Tibial nerve (tissue), 4 donors: ENCODE results near the gene TIPIN. TPM values are rescaled to one million over a fixed set of nuclear protein-coding genes. Genes with fewer than 3 reads are reported as not detected.

ENCODE experiments used
- DNase-seq, 2 donors: peaks; one replicate each; pipeline ENCODE4 v3.0.0-alpha.2; 2019; ENCODE audit warnings: low spot score in 2 of 2
- H3K27ac ChIP-seq, 4 donors: fragments of 200-600 bp; sonication (generic) in 3 of 4; one replicate each; pipeline ENCODE4 v1.5.1; 2017 to 2019; ENCODE audit warnings: mild to moderate bottlenecking in 1 of 4
- H3K27me3 ChIP-seq, 2 donors: fragments of 200-600 bp; sonication (generic) in 1 of 2; one replicate each; pipeline versions ENCODE4 v1.5.1 to v1.6.0; 2017 to 2019
- H3K36me3 ChIP-seq, 3 donors: fragments of 200-600 bp; sonication (generic); one replicate each; pipeline ENCODE4 v1.5.1; 2018 to 2019
- H3K4me1 ChIP-seq, 4 donors: fragments of 200-600 bp; sonication (generic) in 3 of 4; one replicate each; pipeline ENCODE4 v1.5.1; 2017 to 2019
- H3K4me3 ChIP-seq, 4 donors: fragments of 200-600 bp; sonication (generic) in 3 of 4; one replicate each; pipeline ENCODE4 v1.5.1; 2017 to 2019; ENCODE audit warnings: mild to moderate bottlenecking in 1 of 4, moderate library complexity in 1 of 4
- H3K9me3 ChIP-seq, 4 donors: fragments of 200-600 bp; sonication (generic) in 3 of 4; one replicate each; pipeline ENCODE4 v1.5.1; 2017 to 2019
- EP300 ChIP-seq, 2 donors: sonication (generic); formaldehyde crosslinking; IDR thresholded peaks; one replicate each; pipeline ENCODE4 v1.6.1; 2017; ENCODE audit warnings: antibody characterized with exemption in 2 of 2, mild to moderate bottlenecking in 1 of 2
- POLR2A ChIP-seq, 2 donors: fragments of 450-650 bp; IDR thresholded peaks; one replicate each; pipeline ENCODE4 v1.6.1; 2017; ENCODE audit warnings: antibody characterized with exemption in 2 of 2, mild to moderate bottlenecking in 2 of 2, moderate library complexity in 2 of 2
- WGBS, 2 donors: methylation state at CpG; one replicate each; pipeline ENCODE4 v1.1.5; 2018; 5-methylcytosine and 5-hydroxymethylcytosine counted together
- total RNA-seq, 4 donors: library from RNA; depleted of rRNA; stranded (reverse); fragments of >200 nt; gene quantifications; one replicate each; pipeline ENCODE4 v1.1.0, GENCODE V29; 2016
- TF ChIP-seq, protein P1 (sequence below), 5 experiments: fragments of 200-600 bp in 3 of 5; fragments of 450-650 bp in 2 of 5; sonication (generic) in 3 of 5; IDR thresholded peaks; one replicate each; pipeline ENCODE4 v1.5.1; 2016 to 2019; ENCODE audit warnings: antibody characterized with exemption in 5 of 5, mild to moderate bottlenecking in 3 of 5, moderate library complexity in 2 of 5

Gene TIPIN
- total RNA-seq, 4 donors from 2014 or later, result 5.4 to 17.5 (median 6.4) TPM

DNA sequence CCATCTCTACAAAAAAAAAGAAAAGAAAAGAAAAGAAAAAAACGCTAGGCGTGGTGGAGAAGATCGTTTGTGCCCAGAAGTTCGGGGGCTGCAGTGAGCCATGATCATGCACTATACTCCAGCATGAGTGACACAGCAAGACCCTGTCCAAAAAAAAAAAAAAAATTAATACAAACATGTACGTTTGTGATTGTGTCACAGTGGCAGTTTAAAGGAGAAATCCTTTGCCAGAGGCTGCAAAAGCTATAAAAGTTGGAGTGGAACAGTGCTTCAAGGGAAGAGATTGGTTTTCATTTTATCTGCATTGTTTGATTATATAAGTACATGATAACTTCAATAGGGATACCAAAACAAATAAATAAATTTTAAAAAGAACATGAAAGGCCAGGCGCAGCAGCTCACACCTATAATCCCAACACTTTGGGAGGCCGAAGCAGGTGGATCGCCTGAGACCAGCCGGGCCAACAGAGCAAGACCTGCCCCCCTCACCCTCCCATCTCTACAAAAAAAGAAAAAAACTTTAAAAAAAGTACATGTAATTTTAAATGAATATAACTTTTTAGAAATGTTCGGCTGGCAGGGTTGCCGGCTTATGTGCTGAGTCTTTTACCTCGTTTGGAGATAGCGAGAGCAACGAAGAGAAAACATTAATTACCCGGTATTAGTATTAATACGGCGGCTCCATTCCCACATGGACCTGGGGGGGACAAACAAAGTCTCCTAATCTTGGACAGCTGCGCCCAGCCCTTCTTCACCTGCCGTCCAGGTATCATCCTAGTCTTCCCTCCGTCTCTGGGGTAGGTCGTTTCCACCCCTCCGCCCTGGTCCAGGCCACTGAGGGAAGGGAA lies 63.7 kb downstream of the TIPIN start:
- Histone ChIP-seq H3K9me3 (no peaks in the 10 kb centered on the region), H3K4me3 (peak overlapping the region; percentile 65 to 80 (median 72)), H3K27ac (peak overlapping the region; percentile 66 to 93 (median 88)), H3K27me3 (no peaks in the 10 kb centered on the region), H3K4me1 (peaks cover 0 to 58% (median 17%) of the 10 kb centered on the region in 4 donors), H3K36me3 (no peaks in the 10 kb centered on the region)
- DNase-seq, result peak in 1 of 2 donors; percentile 7
- TF ChIP-seq EP300 (IDR thresholded peaks at IDR 0.05), result no peak
- TF ChIP-seq, protein P1, sequence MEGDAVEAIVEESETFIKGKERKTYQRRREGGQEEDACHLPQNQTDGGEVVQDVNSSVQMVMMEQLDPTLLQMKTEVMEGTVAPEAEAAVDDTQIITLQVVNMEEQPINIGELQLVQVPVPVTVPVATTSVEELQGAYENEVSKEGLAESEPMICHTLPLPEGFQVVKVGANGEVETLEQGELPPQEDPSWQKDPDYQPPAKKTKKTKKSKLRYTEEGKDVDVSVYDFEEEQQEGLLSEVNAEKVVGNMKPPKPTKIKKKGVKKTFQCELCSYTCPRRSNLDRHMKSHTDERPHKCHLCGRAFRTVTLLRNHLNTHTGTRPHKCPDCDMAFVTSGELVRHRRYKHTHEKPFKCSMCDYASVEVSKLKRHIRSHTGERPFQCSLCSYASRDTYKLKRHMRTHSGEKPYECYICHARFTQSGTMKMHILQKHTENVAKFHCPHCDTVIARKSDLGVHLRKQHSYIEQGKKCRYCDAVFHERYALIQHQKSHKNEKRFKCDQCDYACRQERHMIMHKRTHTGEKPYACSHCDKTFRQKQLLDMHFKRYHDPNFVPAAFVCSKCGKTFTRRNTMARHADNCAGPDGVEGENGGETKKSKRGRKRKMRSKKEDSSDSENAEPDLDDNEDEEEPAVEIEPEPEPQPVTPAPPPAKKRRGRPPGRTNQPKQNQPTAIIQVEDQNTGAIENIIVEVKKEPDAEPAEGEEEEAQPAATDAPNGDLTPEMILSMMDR (IDR thresholded peaks at IDR 0.05), result no peak
- TF ChIP-seq POLR2A (IDR thresholded peaks at IDR 0.05), result no peak
- 14 to 19% methylated on average over 22 of the region's 22 CpGs for WGBS, 2 donors

DNA sequence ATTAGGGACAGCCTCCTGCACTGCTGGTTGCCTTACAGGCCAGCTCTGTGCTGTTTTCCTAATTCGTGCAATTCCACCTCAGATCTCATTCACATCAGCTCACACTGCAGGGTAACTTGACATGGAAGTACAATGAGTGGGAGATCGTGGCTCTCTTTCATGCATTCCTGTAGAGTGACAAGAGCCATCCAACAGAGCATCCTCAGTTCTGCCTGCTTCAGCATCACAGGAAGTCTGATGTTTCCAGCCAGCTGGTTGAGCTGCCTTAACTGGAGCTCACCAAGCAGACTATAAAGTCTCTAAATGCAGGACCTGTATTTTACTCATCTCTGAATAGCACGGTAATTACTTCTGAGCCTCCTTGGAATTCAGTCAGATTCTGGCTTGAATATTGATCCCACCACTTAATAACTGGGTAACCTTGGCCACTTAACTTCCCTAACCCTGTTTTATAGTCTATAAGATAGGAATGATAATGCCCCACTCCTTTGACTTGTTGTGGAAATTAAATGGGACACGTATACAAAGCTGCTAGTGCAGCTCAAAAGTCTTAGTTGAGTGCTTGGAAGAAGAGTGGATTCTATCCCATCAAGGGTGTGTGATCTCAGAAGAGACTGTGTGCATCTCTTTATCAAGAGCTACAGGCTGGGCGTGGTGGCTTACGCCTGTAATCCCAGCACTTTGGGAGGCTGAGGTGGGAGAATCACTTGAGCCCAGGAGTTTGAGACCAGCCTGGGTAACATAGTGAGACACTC lies 64.5 kb downstream of the TIPIN start:
- no peaks in the 10 kb centered on the region for H3K9me3 ChIP-seq
- 71 to 76% methylated on average over 6 of the region's 6 CpGs for WGBS, 2 donors
- no peaks in the 10 kb centered on the region for H3K27me3 ChIP-seq
- TF ChIP-seq EP300 (IDR thresholded peaks at IDR 0.05), result no peak
- TF ChIP-seq, protein P1 (IDR thresholded peaks at IDR 0.05), result no peak
- no peak for DNase-seq
- H3K4me1 ChIP-seq, result peaks cover 0 to 60% (median 17%) of the 10 kb centered on the region in 4 donors
- no peaks in the 10 kb centered on the region for H3K36me3 ChIP-seq
- peak overlapping the region in 2 of 4 donors; percentile 65 to 69 for H3K4me3 ChIP-seq
- peak overlapping the region in 2 of 4 donors; percentile 90 to 93 for H3K27ac ChIP-seq

DNA sequence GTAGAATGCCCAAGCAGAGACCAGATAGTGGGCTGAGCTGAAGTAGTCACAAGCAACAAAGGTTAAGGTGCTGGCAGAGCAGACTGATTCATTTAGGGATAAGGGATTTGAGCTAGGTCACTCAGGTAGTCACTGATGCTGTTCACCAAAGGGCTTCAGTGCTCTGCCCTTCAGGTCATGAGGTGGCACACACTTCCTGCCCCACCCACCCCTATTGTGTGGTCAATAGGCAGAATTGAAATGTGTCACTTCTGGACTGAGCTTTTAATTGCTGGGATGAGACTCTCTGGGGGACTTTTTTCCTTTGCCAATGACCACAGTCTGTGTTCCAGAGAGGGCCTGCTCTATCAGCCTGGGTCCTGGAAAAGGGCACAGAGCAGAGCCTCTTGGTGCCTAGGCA lies 66.0 kb downstream of the TIPIN start:
- H3K9me3 ChIP-seq, result no peaks in the 10 kb centered on the region
- no peak for TF ChIP-seq EP300 (IDR thresholded peaks at IDR 0.05)
- TF ChIP-seq POLR2A (IDR thresholded peaks at IDR 0.05), result no peak
- H3K4me1 ChIP-seq, result peaks cover 0 to 45% (median 17%) of the 10 kb centered on the region in 4 donors
- H3K27me3 ChIP-seq, result no peaks in the 10 kb centered on the region
- H3K4me3 ChIP-seq, result no peak overlapping the region
- H3K27ac ChIP-seq, result no peak overlapping the region
- H3K36me3 ChIP-seq, result no peaks in the 10 kb centered on the region
- no peak for DNase-seq

DNA sequence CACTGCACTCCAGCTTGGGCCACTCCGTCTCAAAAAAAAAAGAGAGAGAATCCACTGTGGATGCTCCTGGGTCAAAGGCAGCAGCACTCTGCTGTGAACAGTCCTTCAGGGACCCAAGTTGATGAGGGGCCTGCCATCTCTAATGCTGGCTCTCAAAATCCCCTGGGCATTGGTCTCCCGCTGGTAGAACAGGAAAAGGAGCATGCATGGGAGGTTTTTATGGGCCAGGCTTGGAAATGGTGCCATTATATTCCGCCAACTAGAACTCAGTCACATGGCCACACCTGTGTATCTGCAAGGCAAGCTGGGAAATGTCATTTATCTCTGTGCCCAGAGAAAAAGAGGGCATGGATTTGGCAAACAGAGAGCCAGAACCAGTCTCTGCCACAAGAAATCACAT lies 66.5 kb downstream of the TIPIN start:
- Histone ChIP-seq H3K27me3 (no peaks in the 10 kb centered on the region), H3K4me3 (no peak overlapping the region), H3K4me1 (peaks cover 0 to 40% (median 15%) of the 10 kb centered on the region in 4 donors), H3K36me3 (no peaks in the 10 kb centered on the region), H3K27ac (no peak overlapping the region), H3K9me3 (no peaks in the 10 kb centered on the region)
- TF ChIP-seq POLR2A (IDR thresholded peaks at IDR 0.05) (no peak), EP300 (IDR thresholded peaks at IDR 0.05) (no peak)
- TF ChIP-seq, protein P1 (IDR thresholded peaks at IDR 0.05), result no peak
- no peak for DNase-seq
- 95 to 97% methylated on average over 3 of the region's 3 CpGs for WGBS, 2 donors

DNA sequence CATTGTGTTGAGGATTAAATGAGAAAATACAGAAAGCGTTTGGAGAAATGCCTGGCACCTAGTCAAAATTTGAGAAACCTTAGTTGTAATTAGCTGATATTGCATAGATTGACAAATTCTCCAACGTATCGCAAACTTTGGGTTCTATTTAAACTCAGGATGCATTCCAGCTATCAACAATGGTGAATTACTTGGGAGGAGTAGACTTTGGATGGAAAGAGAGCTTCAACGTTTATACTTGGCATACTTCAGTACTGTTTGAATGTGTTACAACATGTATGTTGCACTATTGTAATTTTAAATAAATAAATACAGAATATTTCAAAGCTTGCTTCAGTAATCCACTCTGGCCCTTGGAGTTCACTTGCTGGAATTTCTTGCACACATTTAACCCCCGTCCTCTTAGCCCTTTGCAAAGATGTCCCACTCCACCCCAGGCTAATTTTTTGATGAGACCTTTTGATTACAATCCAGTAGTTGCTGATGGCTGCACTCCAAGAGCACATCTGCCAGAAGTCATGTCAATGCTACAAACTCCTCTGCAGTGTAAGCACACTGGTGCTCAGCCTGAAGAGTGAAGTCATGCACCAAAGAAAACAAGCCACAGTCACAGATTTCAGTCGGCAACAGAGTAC lies 67.8 kb downstream of the TIPIN start:
- Histone ChIP-seq H3K36me3 (no peaks in the 10 kb centered on the region), H3K27me3 (no peaks in the 10 kb centered on the region), H3K4me1 (peaks cover 0 to 29% (median 12%) of the 10 kb centered on the region in 4 donors), H3K9me3 (no peaks in the 10 kb centered on the region), H3K27ac (no peak overlapping the region), H3K4me3 (no peak overlapping the region)
- TF ChIP-seq, protein P1 (IDR thresholded peaks at IDR 0.05), result no peak
- TF ChIP-seq POLR2A (IDR thresholded peaks at IDR 0.05), result no peak
- no peak for TF ChIP-seq EP300 (IDR thresholded peaks at IDR 0.05)
- DNase-seq, result no peak
- 50 to 55% methylated on average over 6 of the region's 6 CpGs for WGBS, 2 donors
